Urinary bladder (tissue), 2 donors: ENCODE data around the gene NUTM2E. TPM values are rescaled to one million over a fixed set of nuclear protein-coding genes. Genes with fewer than 3 reads are reported as not detected.

Experiments used
- polyA plus RNA-seq: library from polyadenylated mRNA; stranded (reverse); fragments of 200-250 nt; gene quantifications from one replicate; pipeline ENCODE4 v1.2.3, GENCODE V29; 2013
- total RNA-seq: library from RNA; depleted of rRNA; stranded (reverse); fragments of >200 nt; gene quantifications from one replicate; pipeline ENCODE4 v1.2.3, GENCODE V29; 2014
- donor health status: healthy.

The NUTM2E gene
- total and polyA plus RNA-seq, 2 donors, result 0.47 TPM; not detected in 1

Other genes with a start within 250 kb of the NUTM2E start
- gene SFTPA1, start 215.8 kb upstream of the NUTM2E start, total RNA-seq, result not detected
- gene SFTPA1, start 215.8 kb upstream of the NUTM2E start, polyA plus RNA-seq, result not detected
- gene NUTM2B, start 123.5 kb upstream of the NUTM2E start, total RNA-seq, result 0.21 TPM
- gene NUTM2B, start 123.5 kb upstream of the NUTM2E start, polyA plus RNA-seq, result 0.32 TPM
- gene SFTPD, start 122.4 kb downstream of the NUTM2E start, total RNA-seq, result not detected
- gene SFTPD, start 122.4 kb downstream of the NUTM2E start, polyA plus RNA-seq, result 0.47 TPM